Left renal cortex interstitium (tissue), 4 donors: ENCODE measurements around the gene ZBTB8A. TPM values are rescaled to one million over a fixed set of nuclear protein-coding genes. Genes with fewer than 3 reads are reported as not detected.
"Not testable (repeated sequence)": the region's sequence is repeated elsewhere in the genome, so short reads cannot be mapped to it uniquely, and the experiment has no call there.

Experiments used
- DNase-seq, 4 donors: peaks; one replicate each; pipeline ENCODE4 v3.0.0-alpha.2; 2013; ENCODE audit warnings: low read depth in 4 of 4, low spot score in 2 of 4, missing footprints in 1 of 4
- polyA plus RNA-seq, 4 donors: library from polyadenylated mRNA; unstranded; fragments of 120-200 nt; gene quantifications; one replicate each; pipeline ENCODE4 v1.2.1, GENCODE V29; 2013; ENCODE audit not compliant: insufficient read length in 4 of 4

The ZBTB8A gene
- polyA plus RNA-seq: 10 to 100 TPM; 15.1 to 19.8 (median 16.1) TPM

- DNase-seq: peak; percentile 60 to 75 (median 66)
Measured at GRCh38 chr1:32538887-32539583, at the start of gene ZBTB8A. ZBTB8A (plus strand) TSS chr1:32539427; CDS start chr1:32592932, 53,505 bp downstream.

- DNase-seq: no peak
Measured at GRCh38 chr1:32489774-32490454, 49.3 kb upstream of the ZBTB8A start.

GRCh38 chr1:32491386-32491785 is 47.8 kb upstream of the ZBTB8A start:
- DNase-seq: no peak

- DNase-seq: no peak
Measured at GRCh38 chr1:32494196-32494595, 45.0 kb upstream of the ZBTB8A start.

GRCh38 chr1:32494711-32495337 is 44.4 kb upstream of the ZBTB8A start:
- no peak for DNase-seq

- DNase-seq: no peak
Measured at GRCh38 chr1:32496127-32496526, 43.1 kb upstream of the ZBTB8A start.

GRCh38 chr1:32498751-32499150 is 40.5 kb upstream of the ZBTB8A start:
- DNase-seq: no peak

- peak in 1 of 4 donors; percentile 23 for DNase-seq
Measured at GRCh38 chr1:32500387-32501209, 38.6 kb upstream of the ZBTB8A start.

- no peak for DNase-seq
Measured at GRCh38 chr1:32501865-32502264, 37.4 kb upstream of the ZBTB8A start.

- DNase-seq: no peak
Measured at GRCh38 chr1:32503153-32503552, 36.1 kb upstream of the ZBTB8A start.

- DNase-seq: no peak
Measured at GRCh38 chr1:32507021-32507420, 32.2 kb upstream of the ZBTB8A start.

GRCh38 chr1:32508761-32509160 is 30.5 kb upstream of the ZBTB8A start:
- DNase-seq: no peak

GRCh38 chr1:32509939-32510338 is 29.3 kb upstream of the ZBTB8A start:
- no peak for DNase-seq

GRCh38 chr1:32516402-32516801 is 22.8 kb upstream of the ZBTB8A start:
- DNase-seq: no peak

GRCh38 chr1:32518976-32519375 is 20.3 kb upstream of the ZBTB8A start:
- DNase-seq: no peak

- DNase-seq: no peak
Measured at GRCh38 chr1:32521165-32521564, 18.1 kb upstream of the ZBTB8A start.

GRCh38 chr1:32525053-32525452 is 14.2 kb upstream of the ZBTB8A start:
- DNase-seq: no peak

GRCh38 chr1:32525661-32526444 is 13.4 kb upstream of the ZBTB8A start:
- no peak for DNase-seq

GRCh38 chr1:32528550-32528949 is 10.7 kb upstream of the ZBTB8A start:
- DNase-seq: not testable (repeated sequence)

- DNase-seq: no peak
Measured at GRCh38 chr1:32533792-32534327, 5.4 kb upstream of the ZBTB8A start.
